Measurements from ENCODE around the gene SHROOM2. TPM values are rescaled to one million over a fixed set of nuclear protein-coding genes. Genes with fewer than 3 reads are reported as not detected.
A peak's percentile ranks its signal among the peaks of the same experiment; 100 is the strongest.

SHROOM2 gene
- total and polyA plus RNA-seq, 5 donors from 2014 or later = 0.35 TPM; not detected in 4

GRCh38 chrX:9882669-9883446 lies 96.6 kb downstream of the SHROOM2 start:
- Mint-ChIP-seq H3K27ac (no peak overlapping the region), H3K9me3 (no peaks in the 10 kb centered on the region), H3K4me3 (no peak overlapping the region), H3K27me3 (peaks cover 5% of the 10 kb centered on the region), H3K4me1 (no peaks in the 10 kb centered on the region), H3K36me3 (no peaks in the 10 kb centered on the region)
- H3K4me1 ChIP-seq (ENCODE audit: control insufficient read depth, insufficient read depth, low read length, poor library complexity, severe bottlenecking) = no peaks in the 10 kb centered on the region
- ATAC-seq (ENCODE audit: low read depth in 2 of 2) (no peak), DNase-seq (no peak)
- no peak overlapping the region for H3K27ac ChIP-seq (ENCODE audit: insufficient read depth, low read length, poor library complexity, severe bottlenecking)
- H3K4me3 ChIP-seq (ENCODE audit: low read depth, low read length) = no peak overlapping the region
- H3K36me3 ChIP-seq (ENCODE audit: control insufficient read depth, insufficient read depth, low read length) = no peaks in the 10 kb centered on the region
- no peaks in the 10 kb centered on the region for H3K9me3 ChIP-seq (ENCODE audit: control insufficient read depth in 2 of 2, low read length in 2 of 2)
- H3K27me3 ChIP-seq (ENCODE audit: control insufficient read depth, insufficient read depth, low read length) = no peaks in the 10 kb centered on the region

- Histone ChIP-seq H3K9me3 (ENCODE audit: control insufficient read depth in 2 of 2, low read length in 2 of 2) (no peaks in the 10 kb centered on the region), H3K27ac (ENCODE audit: insufficient read depth, low read length, poor library complexity, severe bottlenecking) (no peak overlapping the region), H3K4me3 (ENCODE audit: low read depth, low read length) (no peak overlapping the region), H3K4me1 (ENCODE audit: control insufficient read depth, insufficient read depth, low read length, poor library complexity, severe bottlenecking) (no peaks in the 10 kb centered on the region), H3K36me3 (ENCODE audit: control insufficient read depth, insufficient read depth, low read length) (no peaks in the 10 kb centered on the region), H3K27me3 (ENCODE audit: control insufficient read depth, insufficient read depth, low read length) (no peaks in the 10 kb centered on the region)
- no peak overlapping the region for H3K4me3 Mint-ChIP-seq
- no peaks in the 10 kb centered on the region for H3K4me1 Mint-ChIP-seq
- ATAC-seq (ENCODE audit: low read depth in 2 of 2) (no peak), DNase-seq (no peak)
- peaks cover 5% of the 10 kb centered on the region for H3K27me3 Mint-ChIP-seq
- H3K9me3 Mint-ChIP-seq = no peaks in the 10 kb centered on the region
- H3K36me3 Mint-ChIP-seq = no peaks in the 10 kb centered on the region
- H3K27ac Mint-ChIP-seq = no peak overlapping the region
Measured at GRCh38 chrX:9884031-9884779, 98.0 kb downstream of the SHROOM2 start.

- Histone ChIP-seq H3K27me3 (ENCODE audit: control insufficient read depth, insufficient read depth, low read length) (no peaks in the 10 kb centered on the region), H3K27ac (ENCODE audit: insufficient read depth, low read length, poor library complexity, severe bottlenecking) (no peak overlapping the region), H3K4me3 (ENCODE audit: low read depth, low read length) (no peak overlapping the region), H3K9me3 (ENCODE audit: control insufficient read depth in 2 of 2, low read length in 2 of 2) (no peaks in the 10 kb centered on the region), H3K36me3 (ENCODE audit: control insufficient read depth, insufficient read depth, low read length) (no peaks in the 10 kb centered on the region), H3K4me1 (ENCODE audit: control insufficient read depth, insufficient read depth, low read length, poor library complexity, severe bottlenecking) (no peaks in the 10 kb centered on the region)
- H3K4me1 Mint-ChIP-seq = no peaks in the 10 kb centered on the region
- peak; percentile 40 to 64 for ATAC-seq (ENCODE audit: low read depth in 2 of 2)
- H3K27me3 Mint-ChIP-seq = peaks cover 5% of the 10 kb centered on the region
- DNase-seq = peak; percentile 9 to 57 (median 29)
- no peaks in the 10 kb centered on the region for H3K36me3 Mint-ChIP-seq
- no peak overlapping the region for H3K27ac Mint-ChIP-seq
- no peaks in the 10 kb centered on the region for H3K9me3 Mint-ChIP-seq
- H3K4me3 Mint-ChIP-seq = no peak overlapping the region
Measured at GRCh38 chrX:9885150-9885549, 98.9 kb downstream of the SHROOM2 start.

- Histone ChIP-seq H3K36me3 (ENCODE audit: control insufficient read depth, insufficient read depth, low read length) (no peaks in the 10 kb centered on the region), H3K4me3 (ENCODE audit: low read depth, low read length) (no peak overlapping the region), H3K27ac (ENCODE audit: insufficient read depth, low read length, poor library complexity, severe bottlenecking) (no peak overlapping the region), H3K9me3 (ENCODE audit: control insufficient read depth in 2 of 2, low read length in 2 of 2) (no peaks in the 10 kb centered on the region), H3K4me1 (ENCODE audit: control insufficient read depth, insufficient read depth, low read length, poor library complexity, severe bottlenecking) (no peaks in the 10 kb centered on the region), H3K27me3 (ENCODE audit: control insufficient read depth, insufficient read depth, low read length) (no peaks in the 10 kb centered on the region)
- no peak for DNase-seq
- ATAC-seq (ENCODE audit: low read depth in 2 of 2) = no peak
- no peaks in the 10 kb centered on the region for H3K9me3 Mint-ChIP-seq
- peaks cover 4% of the 10 kb centered on the region for H3K27me3 Mint-ChIP-seq
- H3K4me3 Mint-ChIP-seq = no peak overlapping the region
- no peaks in the 10 kb centered on the region for H3K4me1 Mint-ChIP-seq
- H3K27ac Mint-ChIP-seq = peak overlapping the region in 1 of 3 donors; percentile 52
- no peaks in the 10 kb centered on the region for H3K36me3 Mint-ChIP-seq
Measured at GRCh38 chrX:9887659-9888297, 101.5 kb downstream of the SHROOM2 start.

- Mint-ChIP-seq H3K4me3 (no peak overlapping the region), H3K9me3 (no peaks in the 10 kb centered on the region), H3K27me3 (no peaks in the 10 kb centered on the region), H3K27ac (no peak overlapping the region), H3K36me3 (no peaks in the 10 kb centered on the region), H3K4me1 (no peaks in the 10 kb centered on the region)
- no peaks in the 10 kb centered on the region for H3K9me3 ChIP-seq (ENCODE audit: control insufficient read depth in 2 of 2, low read length in 2 of 2)
- DNase-seq (no peak), ATAC-seq (ENCODE audit: low read depth in 2 of 2) (no peak)
- no peaks in the 10 kb centered on the region for H3K4me1 ChIP-seq (ENCODE audit: control insufficient read depth, insufficient read depth, low read length, poor library complexity, severe bottlenecking)
- no peak overlapping the region for H3K27ac ChIP-seq (ENCODE audit: insufficient read depth, low read length, poor library complexity, severe bottlenecking)
- no peaks in the 10 kb centered on the region for H3K36me3 ChIP-seq (ENCODE audit: control insufficient read depth, insufficient read depth, low read length)
- H3K4me3 ChIP-seq (ENCODE audit: low read depth, low read length) = no peak overlapping the region
- no peaks in the 10 kb centered on the region for H3K27me3 ChIP-seq (ENCODE audit: control insufficient read depth, insufficient read depth, low read length)
Measured at GRCh38 chrX:9888953-9889470, 102.8 kb downstream of the SHROOM2 start.

- no peaks in the 10 kb centered on the region for H3K27me3 ChIP-seq (ENCODE audit: control insufficient read depth, insufficient read depth, low read length)
Measured at GRCh38 chrX:9890681-9891091, 104.5 kb downstream of the SHROOM2 start.

GRCh38 chrX:9895225-9895912 lies 109.1 kb downstream of the SHROOM2 start:
- Histone ChIP-seq H3K27ac (ENCODE audit: insufficient read depth, low read length, poor library complexity, severe bottlenecking) (no peak overlapping the region), H3K27me3 (ENCODE audit: control insufficient read depth, insufficient read depth, low read length) (no peaks in the 10 kb centered on the region), H3K4me1 (ENCODE audit: control insufficient read depth, insufficient read depth, low read length, poor library complexity, severe bottlenecking) (peaks cover 6% of the 10 kb centered on the region), H3K36me3 (ENCODE audit: control insufficient read depth, insufficient read depth, low read length) (no peaks in the 10 kb centered on the region), H3K4me3 (ENCODE audit: low read depth, low read length) (no peak overlapping the region), H3K9me3 (ENCODE audit: control insufficient read depth in 2 of 2, low read length in 2 of 2) (no peaks in the 10 kb centered on the region)
- peaks cover 0 to 16% (median 8%) of the 10 kb centered on the region in 4 donors for H3K4me1 Mint-ChIP-seq
- H3K9me3 Mint-ChIP-seq = no peaks in the 10 kb centered on the region
- H3K27ac Mint-ChIP-seq = no peak overlapping the region
- no peak for ATAC-seq (ENCODE audit: low read depth in 2 of 2)
- DNase-seq = no peak
- no peaks in the 10 kb centered on the region for H3K36me3 Mint-ChIP-seq
- no peaks in the 10 kb centered on the region for H3K27me3 Mint-ChIP-seq
- H3K4me3 Mint-ChIP-seq = no peak overlapping the region

More at GRCh38 chrX:9890681-9891091, 104.5 kb downstream of the SHROOM2 start:
- Histone ChIP-seq H3K9me3 (ENCODE audit: control insufficient read depth in 2 of 2, low read length in 2 of 2) (no peaks in the 10 kb centered on the region), H3K36me3 (ENCODE audit: control insufficient read depth, insufficient read depth, low read length) (no peaks in the 10 kb centered on the region), H3K4me1 (ENCODE audit: control insufficient read depth, insufficient read depth, low read length, poor library complexity, severe bottlenecking) (no peaks in the 10 kb centered on the region), H3K4me3 (ENCODE audit: low read depth, low read length) (no peak overlapping the region), H3K27ac (ENCODE audit: insufficient read depth, low read length, poor library complexity, severe bottlenecking) (no peak overlapping the region)
- DNase-seq = no peak
- Mint-ChIP-seq H3K9me3 (no peaks in the 10 kb centered on the region), H3K36me3 (no peaks in the 10 kb centered on the region), H3K27ac (no peak overlapping the region), H3K4me3 (no peak overlapping the region), H3K27me3 (no peaks in the 10 kb centered on the region), H3K4me1 (no peaks in the 10 kb centered on the region)
- ATAC-seq (ENCODE audit: low read depth in 2 of 2) = no peak

Data from CD4-positive, CD25-positive, alpha-beta regulatory T cell (primary cell).